T-cell (primary cell): ENCODE measurements around the gene ARMC5. TPM values are rescaled to one million over a fixed set of nuclear protein-coding genes. Genes with fewer than 3 reads are reported as not detected.
"Not testable (repeated sequence)": the region's sequence is repeated elsewhere in the genome, so short reads cannot be mapped to it uniquely, and the experiment has no call there.

Experiments
- ATAC-seq, 4 experiments: fragments of 200-7000 bp in 3 of 4; fragments of 150-1000 bp in 1 of 4; cut with Tn5 transposase; replicated peaks in 1 of 4; 1 replicate in 3 of 4; 2 replicates in 1 of 4; pipeline ENCODE4 v1.10.0; 2021; ENCODE audit warnings: moderate library complexity in 3 of 4, mild to moderate bottlenecking in 2 of 4, moderate number of reproducible peaks in 1 of 4
- CTCF ChIA-PET, 2 donors: fragments of 300-600 bp; sonication (Branson Sonifier 250); formaldehyde crosslinking; loops; one replicate each; lab custom pipeline; 2022; ENCODE audit warnings: antibody characterized with exemption in 2 of 2; lab: Charles Lee
- POLR2A ChIA-PET, 2 donors: fragments of 300-600 bp; sonication (Branson Sonifier 250); formaldehyde crosslinking; loops; one replicate each; lab custom pipeline; 2022; ENCODE audit warnings: antibody characterized with exemption in 2 of 2; lab: Charles Lee
- DNase-seq, 35 experiments: peaks; one replicate each; pipeline versions ENCODE4 v3.0.0 to v3.0.0-alpha.2; 2013 to 2023
- H3K27ac ChIP-seq: one replicate; pipeline ENCODE4 v1.5.1; 2013; ENCODE audit warnings: low read length
- H3K27me3 ChIP-seq, 2 experiments: replicated peaks in 1 of 2; 1 replicate in 1 of 2; 2 replicates in 1 of 2; pipeline versions ENCODE4 v1.6.1 to v1.7.0; 2013; ENCODE audit warnings: low read length in 1 of 2, mixed read lengths in 1 of 2; ENCODE audit not compliant: control insufficient read depth in 2 of 2, insufficient read depth in 2 of 2; ENCODE audit errors: extremely low read depth in 1 of 2
- H3K36me3 ChIP-seq, 2 donors: 1 replicate in 1 of 2; 2 replicates in 1 of 2; pipeline versions ENCODE4 v1.6.1 to v1.7.0; 2013; ENCODE audit warnings: low read length in 1 of 2; ENCODE audit not compliant: control insufficient read depth in 2 of 2, insufficient read depth in 1 of 2; ENCODE audit errors: extremely low read depth in 1 of 2
- H3K4me1 ChIP-seq, 2 experiments: 1 replicate in 1 of 2; 2 replicates in 1 of 2; pipeline versions ENCODE4 v1.6.1 to v1.7.0; 2013; ENCODE audit warnings: low read length in 2 of 2, mixed read lengths in 1 of 2; ENCODE audit not compliant: insufficient read depth in 2 of 2, control insufficient read depth in 1 of 2; ENCODE audit errors: extremely low read depth in 1 of 2
- H3K4me3 ChIP-seq, 2 donors: 1 replicate in 1 of 2; 2 replicates in 1 of 2; pipeline versions ENCODE4 v1.5.1 to v1.7.0; 2013; ENCODE audit warnings: mild to moderate bottlenecking in 2 of 2, low read length in 1 of 2, moderate library complexity in 1 of 2; ENCODE audit not compliant: control insufficient read depth in 1 of 2; ENCODE audit errors: extremely low read depth in 1 of 2
- H3K9me3 ChIP-seq: 2 replicates; pipeline ENCODE4 v1.7.0; 2013
- H3K27ac Mint-ChIP-seq, 2 donors: one replicate each; pipeline ENCODE4 v1.8.0; 2020 to 2021; ENCODE audit warnings: mild to moderate bottlenecking in 2 of 2, mixed read lengths in 2 of 2
- H3K27me3 Mint-ChIP-seq, 2 donors: one replicate each; pipeline ENCODE4 v1.8.0; 2021 to 2022; ENCODE audit warnings: mixed read lengths in 2 of 2
- H3K36me3 Mint-ChIP-seq: one replicate; pipeline ENCODE4 v1.8.0; 2021; ENCODE audit warnings: mixed read lengths
- H3K4me1 Mint-ChIP-seq, 3 donors: one replicate each; pipeline ENCODE4 v1.8.0; 2020 to 2022; ENCODE audit warnings: mixed read lengths in 3 of 3, mild to moderate bottlenecking in 1 of 3
- H3K4me3 Mint-ChIP-seq, 3 donors: one replicate each; pipeline ENCODE4 v1.8.0; 2020 to 2022; ENCODE audit warnings: mild to moderate bottlenecking in 3 of 3, mixed read lengths in 3 of 3, moderate library complexity in 3 of 3
- H3K9me3 Mint-ChIP-seq, 3 donors: one replicate each; pipeline ENCODE4 v1.8.0; 2020 to 2022; ENCODE audit warnings: mixed read lengths in 3 of 3
- WGBS: methylation state at CpG from one replicate; pipeline ENCODE4 v1.1.5; 2013; ENCODE audit warnings: missing lambda C conversion rate; ENCODE audit not compliant: insufficient coverage; 5-methylcytosine and 5-hydroxymethylcytosine counted together
- total RNA-seq, 35 experiments: library from RNA in 6 of 35; stranded (reverse) in 6 of 35; fragments of 120-200 nt in 1 of 35; gene quantifications; one replicate each; pipeline versions ENCODE4 v1.2.1 to v1.2.4 and lab custom pipeline; 2013 to 2026

The ARMC5 gene
- total RNA-seq, 5 donors from 2014 or later (not counting 1 experiment from before 2014, with no cell fraction given): 9.3 to 16.6 (median 10.2) TPM

- H3K4me3 Mint-ChIP-seq, H3K36me3 ChIP-seq, CTCF ChIA-PET, H3K36me3 Mint-ChIP-seq, H3K4me3 ChIP-seq, H3K27me3 ChIP-seq, ATAC-seq, DNase-seq, H3K27ac ChIP-seq, POLR2A ChIA-PET, H3K9me3 Mint-ChIP-seq, H3K27ac Mint-ChIP-seq, H3K27me3 Mint-ChIP-seq, H3K9me3 ChIP-seq: not testable (repeated sequence)
- WGBS: no CpG with 5 or more reads among the region's 4 CpGs
- H3K4me1 ChIP-seq: peaks cover 0 to 10% of the 10 kb centered on the region in 2 experiments
- H3K4me1 Mint-ChIP-seq: peaks cover 6 to 10% (median 7%) of the 10 kb centered on the region in 3 donors
Observed at GRCh38 chr16:31439023-31439422, 20.3 kb upstream of the ARMC5 start.

DNA sequence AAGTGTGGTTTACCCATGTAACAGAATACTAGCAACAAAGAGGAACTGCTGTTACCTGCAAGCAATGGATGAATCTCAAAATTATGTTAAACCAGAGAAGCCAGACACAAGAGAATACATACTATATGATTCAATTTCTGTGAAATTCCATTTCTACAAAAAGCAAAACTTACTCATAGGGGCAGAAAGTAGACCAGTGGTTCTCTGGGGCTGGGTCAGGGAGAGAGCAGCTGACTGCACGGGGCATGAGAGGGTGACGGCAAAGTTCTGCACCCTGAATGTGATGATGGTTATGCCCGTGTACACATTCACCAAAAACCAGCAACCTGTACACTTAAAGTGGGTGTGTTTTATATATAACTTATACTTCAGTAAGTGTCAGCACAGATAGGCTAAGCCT is 19.8 kb upstream of the ARMC5 start:
- H3K4me3 Mint-ChIP-seq: no peak overlapping the region
- ChIA-PET POLR2A (no interaction called here), CTCF (interaction anchor here in 1 of 2 donors (0.6 kb wide), 1 partner anchor 15 kb away, joined by 6 read pairs; no protein-coding TSS in a partner anchor)
- no peaks in the 10 kb centered on the region for H3K36me3 Mint-ChIP-seq
- H3K4me3 ChIP-seq: no peak overlapping the region
- H3K9me3 Mint-ChIP-seq: no peaks in the 10 kb centered on the region
- DNase-seq (no peak), ATAC-seq (no peak)
- H3K4me1 ChIP-seq: peaks cover 0 to 10% of the 10 kb centered on the region in 2 experiments
- no peak overlapping the region for H3K27ac Mint-ChIP-seq
- H3K27me3 Mint-ChIP-seq: no peaks in the 10 kb centered on the region
- no peak overlapping the region for H3K27ac ChIP-seq
- H3K36me3 ChIP-seq: no peaks in the 10 kb centered on the region
- H3K4me1 Mint-ChIP-seq: peaks cover 6 to 10% (median 7%) of the 10 kb centered on the region in 3 donors
- no peaks in the 10 kb centered on the region for H3K9me3 ChIP-seq
- WGBS: no CpG with 5 or more reads among the region's 3 CpGs
- H3K27me3 ChIP-seq: peaks cover 0 to 5% of the 10 kb centered on the region in 2 experiments

- H3K36me3 Mint-ChIP-seq: no peaks in the 10 kb centered on the region
Observed at GRCh38 chr16:31440516-31441184, 18.7 kb upstream of the ARMC5 start.

GRCh38 chr16:31441956-31442355 is 17.3 kb upstream of the ARMC5 start:
- Mint-ChIP-seq H3K9me3 (no peaks in the 10 kb centered on the region), H3K4me1 (peaks cover 6 to 10% (median 7%) of the 10 kb centered on the region in 3 donors), H3K4me3 (peak overlapping the region; percentile 78 to 85 (median 83)), H3K27me3 (no peaks in the 10 kb centered on the region), H3K27ac (peak overlapping the region in 1 of 2 donors; percentile 69), H3K36me3 (no peaks in the 10 kb centered on the region)
- peaks cover 0 to 10% of the 10 kb centered on the region in 2 experiments for H3K4me1 ChIP-seq
- H3K9me3 ChIP-seq: no peaks in the 10 kb centered on the region
- H3K27me3 ChIP-seq: peaks cover 0 to 5% of the 10 kb centered on the region in 2 experiments
- H3K4me3 ChIP-seq: no peak overlapping the region
- H3K27ac ChIP-seq: no peak overlapping the region
- ChIA-PET CTCF (no interaction called here), POLR2A (no interaction called here)
- H3K36me3 ChIP-seq: no peaks in the 10 kb centered on the region
- 83% methylated on average over 19 of the region's 34 CpGs for WGBS
- DNase-seq: no peak
- no peak for ATAC-seq

More at GRCh38 chr16:31440516-31441184, 18.7 kb upstream of the ARMC5 start:
- Mint-ChIP-seq H3K27ac (no peak overlapping the region), H3K9me3 (no peaks in the 10 kb centered on the region), H3K27me3 (no peaks in the 10 kb centered on the region), H3K4me3 (peak overlapping the region in 1 of 3 donors; percentile 0), H3K4me1 (peaks cover 6 to 10% (median 7%) of the 10 kb centered on the region in 3 donors)
- Histone ChIP-seq H3K4me3 (no peak overlapping the region), H3K27me3 (peaks cover 0 to 5% of the 10 kb centered on the region in 2 experiments), H3K9me3 (no peaks in the 10 kb centered on the region), H3K36me3 (no peaks in the 10 kb centered on the region), H3K4me1 (peaks cover 0 to 10% of the 10 kb centered on the region in 2 experiments), H3K27ac (no peak overlapping the region)
- ATAC-seq (no peak), DNase-seq (no peak)
- POLR2A ChIA-PET: interaction anchor here in 1 of 2 donors (0.5 kb wide), 1 partner anchor 477 kb away, joined by 6 read pairs; no protein-coding TSS in a partner anchor
- CTCF ChIA-PET: interaction anchor here in 1 of 2 donors (0.6 kb wide), 1 partner anchor 28 kb away, joined by 4 read pairs; no protein-coding TSS in a partner anchor
- WGBS: 100% methylated on average over 3 of the region's 4 CpGs

DNA sequence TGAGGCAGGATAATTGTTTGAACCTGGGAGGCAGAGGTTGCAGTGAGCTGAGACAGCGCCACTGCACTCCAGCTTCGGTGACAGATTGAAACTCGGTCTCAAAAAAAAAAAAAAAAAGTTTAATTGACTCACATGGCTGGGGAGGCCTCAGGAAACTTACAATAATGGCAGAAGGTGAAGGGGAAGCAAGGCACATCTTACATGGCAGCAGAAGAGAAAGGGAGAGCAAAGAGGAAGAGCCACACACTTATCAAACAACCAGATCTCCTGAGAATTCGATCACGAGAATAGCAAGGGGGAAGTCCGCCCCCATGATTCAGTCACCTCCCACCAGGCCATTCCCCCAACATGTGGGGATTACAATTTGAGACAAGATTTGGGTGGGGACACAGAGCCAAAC is 13.4 kb upstream of the ARMC5 start:
- POLR2A ChIA-PET, H3K27me3 ChIP-seq, DNase-seq, H3K4me3 ChIP-seq, H3K4me1 Mint-ChIP-seq, H3K27ac ChIP-seq, H3K9me3 ChIP-seq, ATAC-seq, H3K36me3 Mint-ChIP-seq, H3K9me3 Mint-ChIP-seq, H3K4me3 Mint-ChIP-seq, H3K36me3 ChIP-seq, H3K27me3 Mint-ChIP-seq, H3K27ac Mint-ChIP-seq: not testable (repeated sequence)
- 100% methylated on average over 2 of the region's 6 CpGs for WGBS
- CTCF ChIA-PET: interaction anchor here in 1 of 2 donors (0.7 kb wide), 1 partner anchor 252 kb away, joined by 3 read pairs; no protein-coding TSS in a partner anchor
- H3K4me1 ChIP-seq: peaks cover 0 to 10% of the 10 kb centered on the region in 2 experiments

GRCh38 chr16:31451201-31451600 is 8.1 kb upstream of the ARMC5 start:
- no peak for ATAC-seq
- no peak for DNase-seq
- ChIA-PET POLR2A (interaction anchor here in 1 of 2 donors (0.6 kb wide), 1 partner anchor 473 kb away, joined by 8 read pairs; no protein-coding TSS in a partner anchor), CTCF (no interaction called here)
- H3K4me3 ChIP-seq: no peak overlapping the region
- Mint-ChIP-seq H3K9me3 (no peaks in the 10 kb centered on the region), H3K27ac (peak overlapping the region; percentile 3 to 74), H3K36me3 (no peaks in the 10 kb centered on the region), H3K4me1 (peaks cover 23 to 34% (median 24%) of the 10 kb centered on the region in 3 donors), H3K4me3 (no peak overlapping the region), H3K27me3 (no peaks in the 10 kb centered on the region)
- H3K27me3 ChIP-seq: no peaks in the 10 kb centered on the region
- H3K9me3 ChIP-seq: no peaks in the 10 kb centered on the region
- no peak overlapping the region for H3K27ac ChIP-seq
- peaks cover 3 to 14% of the 10 kb centered on the region in 2 experiments for H3K4me1 ChIP-seq
- H3K36me3 ChIP-seq: no peaks in the 10 kb centered on the region
- WGBS: 100% methylated on average over 1 of the region's 5 CpGs
